Activated CD4-positive, alpha-beta memory T cell treated with anti-CD3 and anti-CD28 coated beads, Interleukin-2, amount 10 ng/mL, durations not matched to agents 7 days and 5 days (primary cell): Measurements from ENCODE around the gene EPS8L1. TPM values are rescaled to one million over a fixed set of nuclear protein-coding genes. Genes with fewer than 3 reads are reported as not detected.
"Not testable (repeated sequence)": the region's sequence is repeated elsewhere in the genome, so short reads cannot be mapped to it uniquely, and the experiment has no call there.

Source experiments
- CTCF ChIA-PET: fragments of 350-600 bp; sonication (Branson Sonifier 250); formaldehyde crosslinking; loops from one replicate; lab custom pipeline; 2021; ENCODE audit warnings: antibody characterized with exemption, inconsistent platforms; lab: Charles Lee
- POLR2A ChIA-PET: fragments of 350-600 bp; sonication (Branson Sonifier 250); formaldehyde crosslinking; loops from one replicate; lab custom pipeline; 2021; ENCODE audit warnings: antibody characterized with exemption; lab: Charles Lee
- DNase-seq: peaks from one replicate; pipeline ENCODE4 v3.0.0-alpha.2; 2020
- H3K27ac Mint-ChIP-seq: one replicate; pipeline ENCODE4 v1.8.0; 2021; ENCODE audit warnings: mild to moderate bottlenecking, mixed read lengths
- H3K27me3 Mint-ChIP-seq: one replicate; pipeline ENCODE4 v1.8.0; 2021; ENCODE audit warnings: mixed read lengths
- H3K36me3 Mint-ChIP-seq: one replicate; pipeline ENCODE4 v1.8.0; 2021; ENCODE audit warnings: low read depth, mixed read lengths
- H3K4me1 Mint-ChIP-seq: one replicate; pipeline ENCODE4 v1.8.0; 2021; ENCODE audit warnings: mixed read lengths
- H3K4me3 Mint-ChIP-seq: one replicate; pipeline ENCODE4 v1.8.0; 2021; ENCODE audit warnings: mild to moderate bottlenecking, mixed read lengths
- H3K9me3 Mint-ChIP-seq: one replicate; pipeline ENCODE4 v1.8.0; 2021; ENCODE audit warnings: mixed read lengths
- total RNA-seq, 2 experiments: library from RNA; stranded (reverse); gene quantifications; one replicate each; pipeline ENCODE4 v1.2.3, GENCODE V29; 2021

EPS8L1 gene
- total RNA-seq, result 1 to 10 TPM; 6.9 to 7.6 TPM

GRCh38 chr19:55075371-55075998 is at the start of gene EPS8L1:
EPS8L1 (plus strand) TSS chr19:55075869; CDS start chr19:55076445, 576 bp downstream.
- CTCF ChIA-PET, result interaction anchor here (0.6 kb wide), 1 partner anchor 13 kb away, joined by 3 read pairs; no protein-coding TSS in a partner anchor
- DNase-seq, result no peak
- Mint-ChIP-seq H3K36me3 (peaks cover 3% of the 10 kb centered on the region), H3K9me3 (no peaks in the 10 kb centered on the region), H3K27me3 (peaks cover 28% of the 10 kb centered on the region), H3K4me3 (no peak within 1 kb of the TSS), H3K27ac (no peak within 1 kb of the TSS), H3K4me1 (peaks cover 18% of the 10 kb centered on the region)
- POLR2A ChIA-PET, result interaction anchor here (0.8 kb wide), 1 partner anchor 13 kb away, joined by 3 read pairs; the partner anchor contains the start of gene RDH13

- H3K4me1 Mint-ChIP-seq, H3K4me3 Mint-ChIP-seq, POLR2A ChIA-PET, H3K27me3 Mint-ChIP-seq, DNase-seq, H3K27ac Mint-ChIP-seq: not testable (repeated sequence)
- peaks cover 50% of the 10 kb centered on the region for H3K36me3 Mint-ChIP-seq
- CTCF ChIA-PET, result interaction anchor here (0.7 kb wide), 1 partner anchor 62 kb away, joined by 3 read pairs; no protein-coding TSS in a partner anchor
- H3K9me3 Mint-ChIP-seq, result peaks cover 34% of the 10 kb centered on the region
These were observed 48.6 kb upstream of the EPS8L1 start for GRCh38 chr19:55027140-55027471.

GRCh38 chr19:55027472-55028337 is 48.0 kb upstream of the EPS8L1 start:
- Mint-ChIP-seq H3K4me3 (no peak overlapping the region), H3K36me3 (peaks cover 46% of the 10 kb centered on the region), H3K9me3 (peaks cover 30% of the 10 kb centered on the region), H3K27ac (peak overlapping the region; percentile 44), H3K27me3 (no peaks in the 10 kb centered on the region), H3K4me1 (peaks cover 3% of the 10 kb centered on the region)
- POLR2A ChIA-PET, result no interaction called here
- DNase-seq, result no peak
- CTCF ChIA-PET, result interaction anchor here (0.7 kb wide), 1 partner anchor 62 kb away, joined by 3 read pairs; no protein-coding TSS in a partner anchor

GRCh38 chr19:55028757-55029156 is 46.9 kb upstream of the EPS8L1 start:
- no peak for DNase-seq
- no peaks in the 10 kb centered on the region for H3K27me3 Mint-ChIP-seq
- H3K27ac Mint-ChIP-seq, result no peak overlapping the region
- POLR2A ChIA-PET, result no interaction called here
- CTCF ChIA-PET, result no interaction called here
- peaks cover 39% of the 10 kb centered on the region for H3K36me3 Mint-ChIP-seq
- H3K9me3 Mint-ChIP-seq, result peaks cover 28% of the 10 kb centered on the region
- no peak overlapping the region for H3K4me3 Mint-ChIP-seq
- peaks cover 3% of the 10 kb centered on the region for H3K4me1 Mint-ChIP-seq

GRCh38 chr19:55031178-55031577 is 44.5 kb upstream of the EPS8L1 start:
- H3K9me3 Mint-ChIP-seq, result peaks cover 16% of the 10 kb centered on the region
- CTCF ChIA-PET, result no interaction called here

GRCh38 chr19:55032170-55032800 is 43.4 kb upstream of the EPS8L1 start:
- ChIA-PET POLR2A (interaction anchor here (0.6 kb wide), 1 partner anchor 38 kb away, joined by 3 read pairs; no protein-coding TSS in a partner anchor), CTCF (no interaction called here)
- peaks cover 14% of the 10 kb centered on the region for H3K9me3 Mint-ChIP-seq
- H3K4me3 Mint-ChIP-seq, result no peak overlapping the region
- no peak for DNase-seq
- no peak overlapping the region for H3K27ac Mint-ChIP-seq
- H3K36me3 Mint-ChIP-seq, result peaks cover 16% of the 10 kb centered on the region
- H3K4me1 Mint-ChIP-seq, result no peaks in the 10 kb centered on the region
- H3K27me3 Mint-ChIP-seq, result no peaks in the 10 kb centered on the region

More at GRCh38 chr19:55031178-55031577, 44.5 kb upstream of the EPS8L1 start:
- no peak for DNase-seq
- POLR2A ChIA-PET, result interaction anchor here (1.5 kb wide), 1 partner anchor 49 kb away, joined by 3 read pairs; no protein-coding TSS in a partner anchor
- Mint-ChIP-seq H3K4me1 (peaks cover 2% of the 10 kb centered on the region), H3K27me3 (no peaks in the 10 kb centered on the region), H3K27ac (no peak overlapping the region), H3K4me3 (no peak overlapping the region), H3K36me3 (peaks cover 21% of the 10 kb centered on the region)

GRCh38 chr19:55032976-55033643 is 42.6 kb upstream of the EPS8L1 start:
- CTCF ChIA-PET, DNase-seq, H3K27me3 Mint-ChIP-seq, H3K4me1 Mint-ChIP-seq, POLR2A ChIA-PET, H3K27ac Mint-ChIP-seq, H3K4me3 Mint-ChIP-seq: not testable (repeated sequence)
- peaks cover 12% of the 10 kb centered on the region for H3K9me3 Mint-ChIP-seq
- peaks cover 12% of the 10 kb centered on the region for H3K36me3 Mint-ChIP-seq

GRCh38 chr19:55034751-55035150 is 40.9 kb upstream of the EPS8L1 start:
- peaks cover 9% of the 10 kb centered on the region for H3K9me3 Mint-ChIP-seq
- H3K4me1 Mint-ChIP-seq, result peaks cover under 1% of the 10 kb centered on the region
- CTCF ChIA-PET, result interaction anchor here (0.6 kb wide), 1 partner anchor 108 kb away, joined by 3 read pairs; no protein-coding TSS in a partner anchor
- H3K4me3 Mint-ChIP-seq, result no peak overlapping the region
- no peaks in the 10 kb centered on the region for H3K27me3 Mint-ChIP-seq
- H3K27ac Mint-ChIP-seq, result no peak overlapping the region
- DNase-seq, result no peak
- POLR2A ChIA-PET, result no interaction called here
- H3K36me3 Mint-ChIP-seq, result peaks cover 10% of the 10 kb centered on the region

GRCh38 chr19:55036058-55036457 is 39.6 kb upstream of the EPS8L1 start:
- H3K4me1 Mint-ChIP-seq, result peaks cover 3% of the 10 kb centered on the region
- H3K36me3 Mint-ChIP-seq, result peaks cover 18% of the 10 kb centered on the region
- H3K4me3 Mint-ChIP-seq, result no peak overlapping the region
- no peak for DNase-seq
- POLR2A ChIA-PET, result no interaction called here
- peaks cover 13% of the 10 kb centered on the region for H3K9me3 Mint-ChIP-seq
- CTCF ChIA-PET, result no interaction called here
- H3K27me3 Mint-ChIP-seq, result no peaks in the 10 kb centered on the region
- no peak overlapping the region for H3K27ac Mint-ChIP-seq

- H3K27me3 Mint-ChIP-seq, H3K27ac Mint-ChIP-seq, CTCF ChIA-PET, H3K4me3 Mint-ChIP-seq, POLR2A ChIA-PET, DNase-seq: not testable (repeated sequence)
- peaks cover 31% of the 10 kb centered on the region for H3K36me3 Mint-ChIP-seq
- H3K9me3 Mint-ChIP-seq, result peaks cover 11% of the 10 kb centered on the region
- H3K4me1 Mint-ChIP-seq, result peaks cover 18% of the 10 kb centered on the region
These were observed 38.1 kb upstream of the EPS8L1 start for GRCh38 chr19:55037603-55038002.

- DNase-seq, POLR2A ChIA-PET, CTCF ChIA-PET, H3K27me3 Mint-ChIP-seq, H3K4me3 Mint-ChIP-seq, H3K27ac Mint-ChIP-seq, H3K9me3 Mint-ChIP-seq: not testable (repeated sequence)
- Mint-ChIP-seq H3K4me1 (peaks cover 25% of the 10 kb centered on the region), H3K36me3 (peaks cover 57% of the 10 kb centered on the region)
These were observed 35.0 kb upstream of the EPS8L1 start for GRCh38 chr19:55040654-55041053.

GRCh38 chr19:55041244-55041626 is 34.4 kb upstream of the EPS8L1 start:
- DNase-seq, result no peak
- CTCF ChIA-PET, result no interaction called here
- H3K27me3 Mint-ChIP-seq, result no peaks in the 10 kb centered on the region
- peaks cover 57% of the 10 kb centered on the region for H3K36me3 Mint-ChIP-seq
- peaks cover 25% of the 10 kb centered on the region for H3K4me1 Mint-ChIP-seq
- POLR2A ChIA-PET, result no interaction called here
- H3K27ac Mint-ChIP-seq, result peak overlapping the region; percentile 94
- H3K4me3 Mint-ChIP-seq, result peak overlapping the region; percentile 64
- peaks cover 4% of the 10 kb centered on the region for H3K9me3 Mint-ChIP-seq
